Stimulated activated CD8-positive, alpha-beta memory T cell treated with anti-CD3 and anti-CD28 coated beads, Interleukin-7, amount 100 ng/mL, for 48 hours (primary cell): ENCODE results near the gene FOXRED2.
"Not testable (repeated sequence)": the region's sequence is repeated elsewhere in the genome, so short reads cannot be mapped to it uniquely, and the experiment has no call there.

Experiments used
- DNase-seq, 2 donors: peaks; one replicate each; pipeline ENCODE4 v3.0.0-alpha.2; 2020; ENCODE audit warnings: low read depth in 1 of 2; ENCODE audit errors: extremely low read depth in 1 of 2

The FOXRED2 gene

DNA sequence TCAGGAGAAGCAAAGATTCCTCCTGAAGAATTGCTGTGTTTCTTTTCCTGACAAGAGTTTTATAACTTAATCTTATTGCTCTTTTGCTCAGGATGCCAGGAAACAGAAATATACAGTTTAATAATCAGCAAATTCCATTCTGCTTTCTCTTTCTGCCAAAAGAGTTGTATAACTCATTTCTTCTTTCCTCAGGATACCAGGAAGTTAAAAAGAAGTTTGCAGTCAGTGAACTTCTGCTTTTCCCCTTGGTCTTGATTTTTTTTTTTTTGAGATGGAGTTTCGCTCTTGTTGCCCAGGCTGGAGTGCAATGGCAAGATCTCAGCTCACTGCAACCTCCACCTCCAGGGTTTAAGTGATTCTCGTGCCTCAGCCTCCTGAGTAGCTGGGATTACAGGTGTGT is 13.1 kb upstream of the FOXRED2 start:
- DNase-seq = not testable (repeated sequence)

DNA sequence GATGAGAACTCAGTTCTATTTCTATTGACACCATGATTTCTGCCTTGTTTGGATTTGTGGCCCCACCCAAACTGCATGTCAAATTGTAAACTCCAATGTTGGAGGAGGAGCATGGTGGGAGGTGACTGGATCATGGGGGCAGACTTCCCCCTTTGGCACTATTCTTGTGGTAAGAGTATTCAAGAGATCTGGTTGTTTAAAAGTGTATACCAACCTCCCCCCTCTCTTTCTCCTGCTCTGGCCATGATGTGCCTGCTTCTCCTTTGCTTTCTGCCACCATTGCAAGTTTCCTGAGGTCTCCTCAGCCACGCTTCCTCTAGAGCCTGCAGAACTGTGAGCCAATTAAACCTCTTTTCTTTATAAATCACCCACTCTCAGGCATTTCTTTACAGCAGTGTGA is 7.9 kb upstream of the FOXRED2 start:
- DNase-seq = no peak

DNA sequence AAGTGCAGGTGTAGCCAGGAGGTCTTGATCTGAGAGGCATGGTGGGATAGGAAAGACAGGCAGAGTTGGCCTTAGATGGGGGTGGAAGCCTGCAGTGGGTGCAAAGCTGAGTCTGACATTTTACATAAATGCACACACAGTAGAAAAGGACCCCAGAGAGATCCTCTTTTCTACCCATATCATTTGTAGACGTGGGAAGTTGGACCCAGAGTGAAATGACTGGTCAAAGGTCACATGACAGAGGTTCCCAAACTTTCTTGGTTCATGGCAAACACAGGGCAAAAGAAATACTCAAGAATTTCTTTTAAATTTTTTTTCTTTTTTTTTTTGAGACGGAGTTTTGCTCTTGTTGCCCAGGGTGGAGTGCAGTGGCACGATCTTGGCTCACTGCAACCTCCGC is 6.2 kb upstream of the FOXRED2 start:
- no peak for DNase-seq

DNA sequence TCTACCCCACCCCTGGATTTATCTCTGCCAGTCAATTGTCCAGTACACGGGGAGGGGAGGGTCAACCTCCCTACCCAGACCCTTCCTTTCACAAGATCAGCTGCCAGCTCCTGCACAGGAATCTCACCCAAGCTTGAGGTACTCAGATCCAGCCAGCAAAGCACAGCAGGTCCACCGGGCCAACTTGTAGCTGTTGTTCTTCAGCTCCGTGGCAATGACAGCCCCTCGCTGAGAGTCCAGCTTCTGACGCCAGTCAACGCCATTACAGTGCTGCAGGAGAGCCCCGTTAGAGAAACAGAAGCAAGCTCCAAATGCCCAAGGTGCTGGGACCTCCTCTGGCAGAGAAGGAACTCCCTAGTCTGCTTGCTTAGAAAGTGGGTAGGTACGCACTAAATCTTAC is 5.5 kb upstream of the FOXRED2 start:
- no peak for DNase-seq

DNA sequence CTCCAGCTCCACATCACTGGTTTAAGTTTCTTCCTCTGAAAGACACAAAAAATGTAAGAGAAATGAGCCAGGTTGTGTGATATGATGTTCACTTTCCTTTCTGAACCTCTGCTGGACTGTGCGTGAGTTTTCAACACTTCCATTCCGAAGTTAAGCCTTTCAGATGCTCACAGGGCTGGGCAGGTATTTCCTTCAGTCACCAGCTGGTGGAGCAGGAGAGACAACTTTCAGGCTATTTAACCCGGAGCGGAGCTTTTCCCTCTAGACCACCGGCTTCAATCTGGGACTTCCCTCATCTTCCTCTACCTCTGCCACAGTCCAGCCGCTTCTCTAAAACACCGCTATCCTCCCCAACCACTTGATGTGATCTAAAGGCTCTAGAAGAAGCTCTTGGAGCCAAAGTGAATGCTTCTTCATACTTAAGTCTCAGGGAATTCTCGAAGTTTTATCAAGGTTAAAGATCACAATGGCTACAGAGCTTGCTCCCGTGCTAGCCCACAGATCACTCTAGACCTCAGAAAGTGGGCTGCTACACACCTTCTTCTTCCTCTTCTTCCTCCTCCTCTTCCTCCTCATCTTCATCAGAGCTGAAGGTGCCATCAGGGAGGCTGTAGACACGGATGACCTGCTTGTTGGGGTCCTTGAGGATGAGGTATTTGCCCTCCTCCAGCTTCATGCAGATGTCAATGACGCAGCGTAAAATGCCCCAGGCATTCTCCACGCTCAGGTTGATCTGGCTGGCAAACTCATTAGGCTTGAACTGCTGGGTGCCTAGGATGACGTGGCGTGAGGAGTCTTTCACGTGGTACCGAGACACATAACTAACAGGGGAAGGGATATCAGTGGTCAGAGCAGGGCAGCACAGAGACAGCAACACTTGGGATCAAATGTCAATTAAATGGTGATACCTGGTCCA is 4.4 kb upstream of the FOXRED2 start:
- DNase-seq = no peak

DNA sequence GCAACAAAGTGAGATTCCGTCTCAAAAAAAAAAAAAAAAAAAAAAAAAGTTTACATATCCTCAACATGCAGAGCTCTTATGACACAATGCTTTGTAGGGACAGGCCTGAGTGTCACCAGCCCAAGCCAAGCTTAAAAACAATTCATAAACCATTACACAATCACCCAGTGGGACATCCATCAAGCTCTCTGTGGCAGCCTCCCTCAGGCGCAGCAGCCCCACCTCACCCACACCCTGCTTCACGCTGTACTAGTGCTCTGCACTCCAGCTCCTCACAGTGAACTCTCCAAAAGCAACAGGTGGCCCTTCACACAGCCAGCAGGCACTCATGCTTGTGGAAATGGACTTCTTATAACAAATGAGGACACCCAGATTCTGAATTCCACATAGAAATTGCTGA is 3.5 kb upstream of the FOXRED2 start:
- DNase-seq = no peak

DNA sequence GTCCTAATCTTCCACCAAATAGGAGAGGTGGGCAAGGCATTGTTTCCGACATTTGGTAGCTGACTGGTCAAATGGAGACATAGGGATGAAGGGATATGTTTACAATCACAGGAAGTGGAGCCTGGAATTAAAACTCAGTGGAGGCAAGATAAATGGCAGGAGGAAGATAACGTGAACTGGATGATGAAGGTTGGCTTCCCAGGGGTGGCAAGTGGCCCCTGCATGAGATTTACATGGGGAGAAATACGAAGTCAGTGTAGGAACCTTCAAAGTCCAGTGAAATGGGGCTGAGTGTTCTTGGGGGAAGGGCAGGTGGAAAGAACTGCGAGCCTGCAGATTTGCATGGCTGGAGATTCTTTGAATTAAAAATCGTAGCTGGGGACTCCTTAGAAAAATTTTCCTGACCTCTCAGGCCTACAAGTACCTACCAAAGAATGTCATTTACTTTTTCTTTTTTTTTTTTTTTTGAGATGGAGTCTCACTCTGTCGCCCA is 724 bp upstream of the FOXRED2 start:
- no peak for DNase-seq

DNA sequence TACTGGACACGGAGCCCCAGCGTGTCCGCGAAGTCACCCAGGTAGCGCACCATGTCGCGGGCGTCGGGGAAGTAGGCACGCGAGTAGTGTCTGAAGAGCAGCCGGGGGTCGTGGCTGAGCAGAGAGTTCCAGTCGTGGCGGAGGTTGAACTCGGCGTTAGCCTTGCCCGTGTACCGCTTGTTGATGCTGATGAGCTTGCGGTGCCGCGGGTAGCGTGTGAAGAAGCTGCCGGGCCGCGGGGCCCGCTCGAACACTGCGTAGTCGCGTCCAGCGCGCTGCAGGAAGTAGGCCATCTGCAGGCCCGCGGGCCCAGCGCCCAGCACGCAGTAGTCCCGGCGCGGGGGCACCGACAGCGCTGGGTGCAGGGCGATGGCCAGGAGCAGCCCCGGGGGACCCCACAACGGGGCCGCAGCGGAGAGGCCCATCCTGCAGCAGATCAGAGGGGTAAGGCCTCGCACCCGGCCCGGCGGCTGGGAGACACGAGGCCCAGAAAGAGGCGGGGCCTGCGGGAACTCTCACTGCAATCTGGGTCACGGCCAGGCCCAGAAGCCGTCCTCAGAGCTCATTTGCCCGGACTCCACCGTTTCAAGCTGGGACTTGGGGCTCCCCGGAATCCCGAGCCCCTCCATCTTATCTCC is 723 bp downstream of the FOXRED2 start:
- no peak for DNase-seq

DNA sequence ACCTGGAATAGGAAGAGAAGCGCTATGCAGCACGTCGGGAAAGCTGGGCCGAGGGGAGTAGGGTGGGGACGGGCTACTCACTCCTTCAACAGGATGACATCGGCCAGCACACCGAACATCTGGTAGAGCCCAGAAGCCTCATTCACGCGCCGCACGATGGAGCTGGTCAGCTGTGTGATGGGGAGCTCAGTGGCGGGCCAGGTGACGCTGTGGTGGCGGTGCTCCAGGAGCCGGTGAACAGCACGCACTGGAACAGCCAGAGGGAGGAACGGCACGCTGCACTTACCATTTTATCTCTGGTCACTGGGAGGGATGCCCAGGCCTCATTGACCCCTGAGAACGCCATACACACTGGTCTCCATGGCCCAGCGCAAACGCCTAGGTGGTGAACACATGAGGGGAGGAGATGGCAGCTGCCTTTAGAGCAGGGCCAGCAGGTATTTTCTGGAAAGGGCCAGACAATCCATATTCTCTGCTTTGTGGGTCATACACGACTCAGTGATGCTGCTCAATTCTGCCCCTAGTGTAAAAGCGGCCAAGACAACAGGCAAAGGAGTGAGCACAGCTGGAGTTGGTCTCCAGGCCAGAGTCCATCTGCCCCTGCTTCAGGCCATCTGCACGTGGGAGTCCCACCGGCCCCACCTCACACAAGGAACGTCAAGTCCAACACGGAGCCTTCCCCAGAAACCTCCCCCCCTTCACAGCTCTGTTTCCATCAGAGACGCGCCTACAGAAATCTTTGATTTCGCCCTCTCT is 8.8 kb downstream of the FOXRED2 start:
- no peak for DNase-seq

DNA sequence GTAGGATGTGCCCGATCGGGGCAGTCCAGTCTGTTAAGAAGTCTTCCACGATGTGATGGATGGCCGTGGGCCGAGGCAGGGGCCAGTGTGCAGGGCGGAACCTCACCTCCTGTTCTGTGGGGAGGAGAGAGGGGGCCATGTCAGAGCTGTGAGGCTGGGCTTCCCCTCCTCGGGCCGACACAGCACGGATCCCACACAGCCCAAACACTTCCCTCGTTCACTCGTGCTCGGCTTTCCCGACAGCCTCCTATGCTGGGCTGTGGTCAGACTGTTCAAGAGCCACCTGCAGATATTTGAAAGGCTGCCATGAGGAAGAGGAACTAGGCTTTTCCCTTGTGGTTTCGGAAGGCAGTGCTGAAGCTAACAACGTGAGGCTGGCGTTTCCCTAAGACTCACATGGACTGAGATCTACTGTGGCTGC is 13.1 kb downstream of the FOXRED2 start:
- no peak for DNase-seq

DNA sequence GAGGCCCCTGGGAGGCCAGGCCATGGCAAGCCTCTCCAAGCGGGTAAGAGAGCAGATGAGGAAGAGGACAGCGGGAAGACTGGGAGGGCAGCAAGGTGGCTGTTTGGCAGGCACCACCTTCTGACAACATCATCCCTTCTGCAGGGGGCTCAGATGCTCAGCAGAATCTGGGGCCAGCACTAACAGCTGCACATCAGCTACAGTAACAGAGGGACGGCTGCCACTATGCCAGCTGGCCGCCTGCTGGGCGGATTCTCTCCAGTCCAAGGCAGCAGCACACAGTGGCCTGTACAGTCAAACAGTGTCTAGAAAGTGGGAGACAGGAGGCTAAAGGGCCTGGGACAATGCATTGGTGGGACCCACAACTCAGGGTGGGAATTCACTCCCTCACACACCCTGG is 14.7 kb downstream of the FOXRED2 start:
- no peak for DNase-seq

DNA sequence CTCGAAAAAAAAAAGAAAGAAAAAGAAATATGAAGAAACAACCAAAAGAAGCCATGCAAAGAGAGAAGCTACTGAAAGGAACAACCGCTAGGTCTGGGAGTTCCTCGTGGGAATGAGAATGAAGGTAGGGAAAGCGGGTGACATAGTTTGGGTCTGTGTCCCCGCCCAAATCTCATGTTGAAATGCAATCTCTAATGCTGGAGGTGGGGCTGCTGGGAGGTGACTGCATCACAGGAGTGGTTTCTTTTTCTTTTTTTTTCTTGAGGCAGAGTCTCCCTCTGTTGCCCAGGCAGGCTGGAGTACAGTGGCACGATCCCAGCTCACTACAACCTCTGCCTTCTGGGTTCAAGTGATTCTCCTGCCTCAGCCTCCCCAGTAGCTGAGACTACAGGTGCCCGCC is 15.7 kb downstream of the FOXRED2 start:
- no peak for DNase-seq

DNA sequence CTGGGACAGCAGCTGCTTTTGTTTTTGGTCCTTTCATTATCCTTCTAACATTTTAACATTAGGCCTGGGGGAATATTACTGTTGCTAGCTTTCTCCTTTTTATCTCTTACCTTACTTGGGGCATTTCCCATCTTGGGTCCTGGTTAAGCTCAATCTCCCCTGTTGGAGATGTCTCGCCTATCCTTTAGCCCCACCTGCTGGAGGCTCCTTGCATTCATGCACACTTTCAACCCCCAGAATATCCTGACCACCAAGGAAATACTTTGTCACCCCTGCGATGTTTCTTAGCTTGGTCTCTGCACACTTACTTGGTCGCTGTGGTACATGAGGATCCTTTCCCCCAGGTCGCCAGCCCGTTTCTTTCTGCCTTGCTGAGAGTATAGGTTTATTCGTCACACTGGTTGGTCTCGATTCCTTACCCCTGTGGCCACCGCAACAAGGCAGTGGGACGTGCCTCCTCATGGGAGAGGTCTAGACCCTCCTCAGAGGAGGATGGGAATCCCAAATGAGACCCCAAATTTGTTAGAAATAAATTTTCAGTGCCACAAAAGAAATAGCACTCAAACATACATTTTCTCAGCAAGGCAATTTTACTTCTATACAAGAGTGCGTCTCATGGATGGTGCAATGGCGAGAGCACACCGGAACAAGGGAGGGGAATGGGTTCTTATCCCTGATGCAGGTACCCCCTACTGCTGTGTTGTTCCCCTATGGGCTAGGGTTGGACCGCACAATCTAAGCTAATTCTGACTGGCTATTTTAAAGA is 20.0 kb downstream of the FOXRED2 start:
- DNase-seq = peak in 1 of 2 donors; percentile 52

DNA sequence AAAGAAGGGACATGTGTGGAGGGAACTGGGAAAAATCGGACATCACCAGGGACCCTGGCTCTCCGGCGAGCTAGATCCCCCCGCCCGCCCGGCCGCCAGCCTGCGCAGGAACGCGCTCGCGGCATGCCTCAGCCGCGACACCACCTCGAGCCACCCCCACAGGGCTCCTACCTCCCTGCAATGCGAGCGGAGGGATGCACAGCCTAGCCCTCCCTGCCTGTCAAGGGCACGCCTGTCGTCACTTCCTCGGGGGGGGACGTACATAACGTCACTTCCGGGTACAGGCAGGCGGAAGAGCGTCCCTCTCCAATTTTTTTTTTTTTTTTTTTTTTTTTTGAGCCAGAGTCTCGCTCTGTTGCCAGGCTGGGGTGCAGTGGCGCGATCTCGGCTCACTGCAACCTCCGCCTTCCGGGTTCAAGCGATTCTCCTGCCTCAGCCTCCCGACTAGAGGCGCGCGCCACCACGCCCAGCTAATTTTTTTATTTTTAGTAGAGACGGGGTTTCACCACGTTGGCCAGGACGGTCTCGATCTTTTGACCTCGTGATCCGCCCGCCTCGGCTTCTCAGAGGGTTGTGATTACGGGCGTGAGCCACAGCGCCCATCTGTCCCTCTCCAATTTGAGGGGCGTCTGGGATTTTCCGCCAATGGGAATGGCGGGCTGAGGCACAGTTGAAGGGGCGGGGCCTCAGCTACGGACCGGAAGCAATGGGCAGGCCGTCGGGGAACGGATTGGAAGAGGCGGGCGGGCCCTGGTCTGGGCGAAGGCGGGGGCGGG is 25.3 kb downstream of the FOXRED2 start, which contains the start of gene TXN2:
TSS of gene TXN2 (minus strand) at position 248 of the 776 bp plus-strand sequence. CDS start 803 bp downstream, outside the sequence.
- peak; percentile 90 to 94 for DNase-seq

DNA sequence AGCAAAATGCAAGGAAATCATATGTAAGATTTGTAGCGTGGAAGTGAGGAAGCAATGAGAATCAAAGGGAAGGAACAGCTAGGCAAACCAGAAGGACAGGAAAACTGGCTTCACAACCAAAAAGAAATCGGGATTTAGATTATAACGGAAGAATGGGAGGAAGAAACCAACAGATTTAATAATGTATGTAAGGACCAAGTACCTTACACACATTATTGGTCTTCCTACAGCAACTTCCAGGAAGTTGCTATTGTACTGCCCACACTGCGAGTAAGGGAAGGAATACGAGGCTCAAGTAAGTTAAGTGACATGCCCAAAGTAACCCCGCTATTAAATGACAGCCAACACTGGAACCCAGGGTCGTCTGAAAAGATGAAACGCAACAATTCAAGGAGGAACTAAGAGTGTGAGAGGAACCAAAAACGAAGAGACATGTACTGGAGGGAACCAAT is 25.9 kb downstream of the FOXRED2 start:
- no peak for DNase-seq

DNA sequence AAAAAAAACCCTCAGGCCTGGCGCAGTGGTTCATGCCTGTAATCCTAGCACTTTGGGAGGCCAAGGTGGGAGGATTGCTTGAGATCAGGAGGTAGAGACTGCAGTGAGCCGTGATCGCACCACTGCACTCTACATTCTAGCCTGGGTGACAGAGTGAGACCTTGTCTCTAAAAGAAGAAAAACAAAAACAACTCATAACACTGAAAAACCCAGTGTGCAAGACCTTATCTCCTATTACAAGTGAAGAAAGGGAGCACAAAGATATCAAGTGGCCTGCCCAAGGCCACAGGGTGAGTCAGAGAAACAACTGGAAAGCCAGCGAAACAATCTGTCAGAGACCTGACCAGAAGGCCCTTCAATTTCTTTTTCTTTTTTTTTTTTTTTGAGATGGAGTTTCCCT is 27.9 kb downstream of the FOXRED2 start:
- DNase-seq = no peak

DNA sequence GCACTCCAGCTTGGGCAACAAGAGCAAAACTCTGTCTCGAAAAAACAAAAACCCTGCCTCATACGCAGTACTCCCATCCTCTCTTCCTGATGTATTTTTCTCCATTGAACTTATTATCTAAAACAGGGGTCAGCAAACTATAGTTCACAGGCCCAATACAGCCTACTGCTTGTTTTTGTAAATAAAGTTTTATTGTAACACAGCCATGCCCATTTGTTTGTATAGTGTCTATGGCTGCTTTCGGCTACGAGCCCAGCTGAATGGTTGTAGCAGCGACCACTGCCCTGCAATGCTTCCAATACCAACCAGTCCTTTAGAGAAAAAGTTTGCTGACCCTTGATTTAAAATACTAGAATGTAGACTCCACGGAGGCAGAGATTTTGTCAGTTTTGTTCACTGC is 31.5 kb downstream of the FOXRED2 start:
- no peak for DNase-seq

DNA sequence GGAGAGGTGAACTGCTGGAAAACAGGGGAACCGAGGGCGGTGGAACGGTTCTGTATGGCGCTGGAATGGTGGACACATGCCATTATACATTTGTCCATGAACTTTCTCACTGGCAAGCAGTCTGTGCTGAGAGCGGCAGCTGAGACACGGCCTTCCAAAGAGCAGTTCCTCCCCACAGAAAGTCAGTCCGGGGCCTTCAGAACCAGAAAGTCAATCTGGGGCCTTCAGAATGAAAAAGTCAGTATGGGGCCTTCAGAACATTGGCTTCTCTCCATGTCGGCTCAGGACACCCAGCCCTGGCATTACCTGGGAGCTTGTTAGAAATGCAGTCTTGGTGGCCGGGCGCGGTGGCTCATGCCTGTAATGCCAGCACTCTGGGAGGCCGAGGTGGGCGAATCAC is 34.2 kb downstream of the FOXRED2 start:
- DNase-seq = no peak

DNA sequence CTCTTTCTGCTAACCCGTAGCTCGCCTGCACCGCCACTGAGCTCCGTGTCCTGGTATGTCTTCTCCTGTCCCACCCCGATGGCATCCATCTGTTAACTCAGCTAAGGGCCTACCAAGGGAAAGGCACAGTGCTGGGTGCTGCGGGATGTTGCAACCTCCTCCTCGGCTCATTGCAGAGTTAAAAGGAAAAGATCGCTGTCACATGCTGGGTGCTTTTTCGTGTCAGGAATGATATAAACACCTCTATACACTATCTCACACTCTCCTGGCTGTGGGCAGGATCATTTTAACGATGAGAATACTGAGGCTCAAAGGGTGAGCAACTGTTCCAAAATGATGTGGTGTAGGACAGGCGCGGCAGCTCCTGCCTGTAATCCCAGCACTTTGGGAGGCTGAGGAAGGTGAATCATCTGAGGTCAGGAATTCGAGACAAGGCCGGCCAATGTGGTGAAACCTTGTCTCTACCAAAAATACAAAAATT is 35.5 kb downstream of the FOXRED2 start:
- no peak for DNase-seq

DNA sequence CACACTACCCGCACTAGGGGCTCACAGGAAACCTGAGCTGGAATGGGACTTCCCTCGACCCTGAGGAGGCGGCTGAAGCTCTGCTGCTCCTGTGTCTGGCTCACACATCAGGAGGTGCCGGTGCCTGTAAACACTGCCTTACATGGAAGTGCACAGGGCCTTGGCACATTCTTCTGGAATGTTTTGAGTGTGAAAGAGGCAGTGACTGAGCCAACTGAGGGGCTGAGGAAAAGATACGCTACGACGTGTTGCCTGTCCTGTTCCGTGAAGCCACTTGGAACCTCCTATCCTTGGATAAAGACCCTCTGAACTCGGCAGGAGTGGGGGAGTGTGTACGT is 35.9 kb downstream of the FOXRED2 start:
- DNase-seq = no peak
